NOMO-1 treated with DMSO at 0.1 percent for 48 hours (cell line): Measurements from ENCODE around the gene HIGD1A.

Source experiments
- DNase-seq: peaks from one replicate; lab custom pipeline; 2025; ENCODE audit not compliant: unreplicated experiment; lab: John Stamatoyannopoulos, UW

HIGD1A gene

GRCh38 chr3:42739401-42740158 lies 64.7 kb downstream of the HIGD1A start:
- DNase-seq, result no peak

DNA sequence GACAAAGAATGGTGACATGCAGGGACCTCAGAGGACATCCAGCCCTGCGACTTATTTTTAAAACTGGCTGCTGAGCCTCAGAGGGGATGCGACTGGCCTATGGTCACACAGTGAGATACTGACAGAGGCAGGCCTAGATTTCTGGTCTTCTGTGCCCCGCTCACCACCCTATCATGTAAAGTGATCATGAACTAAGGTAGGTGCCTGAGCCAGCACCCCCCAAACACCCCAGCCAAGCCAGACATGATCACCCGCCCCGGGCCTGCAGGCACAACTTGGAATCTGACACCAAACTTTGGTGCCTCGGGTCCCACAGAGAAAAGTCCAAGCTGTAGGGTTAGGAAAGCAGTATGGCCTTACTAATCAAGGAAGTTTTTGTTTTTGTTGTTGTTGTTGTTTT lies 67.8 kb downstream of the HIGD1A start:
- no peak for DNase-seq

DNA sequence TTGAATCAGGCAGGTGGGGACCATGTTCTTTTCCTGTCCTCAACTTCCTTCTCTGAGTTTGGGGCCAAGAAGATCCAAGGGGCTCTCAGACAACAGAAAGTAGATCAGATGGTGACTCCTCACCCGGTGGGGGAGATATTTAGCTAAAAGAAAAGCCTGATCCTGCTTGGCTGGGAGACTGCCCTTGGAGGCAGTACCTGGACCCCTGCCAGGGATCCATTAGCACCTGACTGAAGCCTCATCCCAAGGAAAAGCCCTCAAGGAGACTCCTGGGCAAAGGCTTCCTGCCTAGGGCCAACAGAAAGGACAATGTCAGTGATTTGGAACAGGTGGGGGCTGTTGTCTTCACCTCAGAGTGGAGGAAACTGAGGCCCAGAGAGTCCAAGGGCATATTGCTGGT lies 68.2 kb downstream of the HIGD1A start:
- DNase-seq, result no peak

- DNase-seq, result no peak
Observed at GRCh38 chr3:42735615-42736014, 68.7 kb downstream of the HIGD1A start.

DNA sequence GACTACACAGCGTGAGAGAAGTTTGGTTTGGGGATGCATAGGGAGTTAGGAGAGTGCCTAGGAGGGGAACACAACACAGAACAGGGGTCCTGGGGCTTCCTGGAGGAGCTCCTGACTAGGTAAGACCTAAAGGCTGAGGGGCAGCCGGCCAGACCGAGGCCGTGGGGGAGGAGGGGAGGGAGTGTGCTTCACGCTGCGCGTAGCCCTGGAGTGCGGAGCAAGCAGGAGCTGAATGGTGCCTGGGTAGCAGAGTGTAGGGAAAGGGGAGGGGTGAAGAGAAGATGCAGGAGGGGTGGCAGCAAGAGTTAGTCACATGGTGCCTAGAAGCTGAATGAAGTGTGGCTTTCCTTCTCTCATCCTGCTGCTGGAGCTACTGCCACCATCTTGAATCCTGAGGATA lies 69.3 kb downstream of the HIGD1A start:
- DNase-seq, result no peak

- DNase-seq, result no peak
Observed at GRCh38 chr3:42734263-42734860, 69.9 kb downstream of the HIGD1A start.

DNA sequence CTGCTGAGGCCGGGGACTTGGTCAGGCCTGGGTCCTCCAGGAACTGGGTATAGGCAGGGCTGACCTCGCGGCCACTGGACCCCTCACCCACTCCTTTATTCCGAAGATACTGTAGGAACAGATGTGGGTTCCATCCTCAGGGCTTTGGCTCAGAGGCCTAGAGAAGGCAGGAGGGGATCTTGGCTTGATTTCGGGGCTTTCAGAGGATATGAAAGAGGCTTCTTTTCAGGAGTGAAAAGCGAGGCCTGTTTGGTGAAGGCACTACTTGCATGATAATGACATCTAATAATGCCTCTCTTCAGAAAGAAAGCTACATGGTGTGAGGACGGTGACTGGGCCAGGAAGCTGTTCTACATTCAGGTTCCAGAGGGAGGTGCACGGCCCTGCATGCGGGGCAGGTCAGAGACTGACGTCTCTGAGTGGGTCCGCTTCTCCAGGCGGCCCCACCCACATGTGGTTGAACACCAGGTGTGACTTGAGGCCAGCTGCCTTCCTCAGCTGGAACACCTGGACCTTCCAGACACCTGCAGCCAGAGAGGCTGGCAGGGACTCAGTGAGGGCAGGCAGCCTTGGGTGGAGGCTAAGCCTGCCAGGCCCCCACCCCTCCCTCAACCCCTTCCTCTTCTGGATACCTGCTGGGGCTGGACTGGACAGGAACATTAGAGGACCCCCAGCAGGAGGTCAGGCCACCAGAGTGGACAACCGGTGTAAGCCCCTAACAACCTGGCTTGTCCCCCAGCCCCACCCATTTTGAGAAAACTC lies 70.6 kb downstream of the HIGD1A start:
- no peak for DNase-seq
